Measurements from ENCODE around the gene FBXL4.

The FBXL4 gene

GRCh38 chr6:98875375-98875774 is 72.4 kb downstream of the FBXL4 start:
- no peak for DNase-seq (ENCODE audit: low read depth in 2 of 2)
- no peak overlapping the region for H3K4me3 ChIP-seq (replicated peaks in 1 of 2; ENCODE audit: low read depth in 2 of 2, low read length in 2 of 2)
- TF ChIP-seq, protein P1, sequence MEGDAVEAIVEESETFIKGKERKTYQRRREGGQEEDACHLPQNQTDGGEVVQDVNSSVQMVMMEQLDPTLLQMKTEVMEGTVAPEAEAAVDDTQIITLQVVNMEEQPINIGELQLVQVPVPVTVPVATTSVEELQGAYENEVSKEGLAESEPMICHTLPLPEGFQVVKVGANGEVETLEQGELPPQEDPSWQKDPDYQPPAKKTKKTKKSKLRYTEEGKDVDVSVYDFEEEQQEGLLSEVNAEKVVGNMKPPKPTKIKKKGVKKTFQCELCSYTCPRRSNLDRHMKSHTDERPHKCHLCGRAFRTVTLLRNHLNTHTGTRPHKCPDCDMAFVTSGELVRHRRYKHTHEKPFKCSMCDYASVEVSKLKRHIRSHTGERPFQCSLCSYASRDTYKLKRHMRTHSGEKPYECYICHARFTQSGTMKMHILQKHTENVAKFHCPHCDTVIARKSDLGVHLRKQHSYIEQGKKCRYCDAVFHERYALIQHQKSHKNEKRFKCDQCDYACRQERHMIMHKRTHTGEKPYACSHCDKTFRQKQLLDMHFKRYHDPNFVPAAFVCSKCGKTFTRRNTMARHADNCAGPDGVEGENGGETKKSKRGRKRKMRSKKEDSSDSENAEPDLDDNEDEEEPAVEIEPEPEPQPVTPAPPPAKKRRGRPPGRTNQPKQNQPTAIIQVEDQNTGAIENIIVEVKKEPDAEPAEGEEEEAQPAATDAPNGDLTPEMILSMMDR (IDR thresholded peaks at IDR 0.05; ENCODE audit: low read depth, low read length), result no peak

DNA sequence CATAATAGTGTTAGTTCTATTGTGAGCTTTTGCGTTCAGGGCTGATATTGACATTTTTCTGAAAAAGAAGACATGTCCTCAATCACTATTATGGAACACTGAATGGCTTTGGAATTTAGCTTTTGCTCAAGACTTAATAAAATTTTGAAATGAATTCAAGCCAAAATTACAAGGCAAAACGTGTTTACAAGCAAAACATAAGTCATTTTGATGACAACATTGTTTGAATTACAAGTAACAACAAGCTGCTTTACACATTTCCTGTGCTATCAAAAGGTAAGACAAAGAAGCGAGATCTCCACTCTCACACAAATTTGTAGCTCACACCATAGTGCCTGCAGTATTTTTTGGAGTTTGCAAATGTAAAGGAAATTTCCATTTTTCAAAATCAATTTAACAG is 75.9 kb downstream of the FBXL4 start:
- no peak for DNase-seq (ENCODE audit: low read depth in 2 of 2)
- no peak overlapping the region for H3K4me3 ChIP-seq (replicated peaks in 1 of 2; ENCODE audit: low read depth in 2 of 2, low read length in 2 of 2)
- TF ChIP-seq, protein P1 (IDR thresholded peaks at IDR 0.05; ENCODE audit: low read depth, low read length), result no peak

GRCh38 chr6:98871057-98871456 is 76.7 kb downstream of the FBXL4 start:
- TF ChIP-seq, protein P1 (IDR thresholded peaks at IDR 0.05; ENCODE audit: low read depth, low read length), result no peak
- peak; percentile 53 to 59 for DNase-seq (ENCODE audit: low read depth in 2 of 2)
- no peak overlapping the region for H3K4me3 ChIP-seq (replicated peaks in 1 of 2; ENCODE audit: low read depth in 2 of 2, low read length in 2 of 2)

DNA sequence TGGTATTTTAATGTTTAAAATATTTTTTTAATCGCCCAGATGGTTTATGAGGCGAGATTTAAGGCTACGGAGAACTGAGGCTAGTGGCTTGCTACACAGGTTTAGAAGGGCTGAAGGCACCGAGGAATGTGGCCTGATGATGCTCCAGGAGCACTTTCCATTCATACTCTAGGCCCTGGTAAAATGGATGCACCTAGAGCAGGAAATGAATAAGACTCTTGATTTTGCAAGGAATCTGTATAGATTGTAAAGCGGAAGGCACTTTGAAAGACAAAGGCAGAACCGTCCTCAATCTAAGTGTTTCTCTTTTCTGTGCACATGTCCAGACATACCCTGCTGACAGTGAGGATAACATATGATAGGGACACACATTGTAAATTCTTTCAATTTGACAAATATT is 83.2 kb downstream of the FBXL4 start:
- TF ChIP-seq, protein P1 (IDR thresholded peaks at IDR 0.05; ENCODE audit: low read depth, low read length), result no peak

DNA sequence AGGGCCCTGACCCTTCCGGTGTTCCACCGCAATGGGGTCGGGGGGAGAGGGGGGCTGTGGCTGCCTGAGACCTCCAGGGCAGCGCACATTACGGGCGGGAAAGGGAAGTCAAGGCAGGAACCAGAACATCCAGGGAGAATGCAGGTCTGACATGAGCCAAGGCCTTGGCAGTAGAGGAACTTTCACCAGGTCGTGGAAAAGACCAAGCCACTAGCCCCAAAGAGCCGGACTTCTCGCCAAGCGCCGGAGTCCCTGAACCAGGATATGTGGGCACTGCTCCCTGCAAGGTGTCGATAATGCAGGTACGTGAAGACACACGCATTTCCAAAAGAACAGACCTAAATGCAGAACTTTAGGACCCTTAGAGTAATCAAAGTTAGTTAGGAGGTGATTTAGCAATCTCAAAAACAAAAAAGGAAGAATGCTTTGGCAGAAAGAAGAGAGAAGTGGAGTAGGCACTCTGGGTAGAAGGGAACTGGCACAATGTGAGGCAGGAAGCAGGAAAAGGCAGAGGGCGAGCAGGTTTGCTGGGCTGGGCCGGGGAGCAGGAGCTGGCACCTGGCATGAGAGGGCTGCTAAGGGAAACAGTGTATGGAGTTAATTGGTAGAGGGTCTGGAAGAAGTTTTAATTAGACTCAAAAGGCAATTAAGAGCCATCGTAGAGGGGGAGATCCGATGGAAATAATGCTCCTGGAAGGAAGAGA is 99.1 kb downstream of the FBXL4 start:
- H3K4me3 ChIP-seq (replicated peaks in 1 of 2; ENCODE audit: low read depth in 2 of 2, low read length in 2 of 2), result no peak overlapping the region
- TF ChIP-seq, protein P1 (IDR thresholded peaks at IDR 0.05; ENCODE audit: low read depth, low read length), result no peak
- no peak for DNase-seq (ENCODE audit: low read depth in 2 of 2)

More for the DNA sequence above, 83.2 kb downstream of the FBXL4 start:
- DNase-seq (ENCODE audit: low read depth in 2 of 2), result no peak
- no peak overlapping the region for H3K4me3 ChIP-seq (replicated peaks in 1 of 2; ENCODE audit: low read depth in 2 of 2, low read length in 2 of 2)

GRCh38 chr6:98847779-98848538 is 99.8 kb downstream of the FBXL4 start:
- peak overlapping the region; percentile 8 to 17 for H3K4me3 ChIP-seq (replicated peaks in 1 of 2; ENCODE audit: low read depth in 2 of 2, low read length in 2 of 2)
- peak in 1 of 2 donors; percentile 14 for DNase-seq (ENCODE audit: low read depth in 2 of 2)
- TF ChIP-seq, protein P1 (IDR thresholded peaks at IDR 0.05; ENCODE audit: low read depth, low read length), result no peak

Measured in cardiac fibroblast (primary cell).